SK-N-MC (cell line): ENCODE measurements around the gene EXOSC3.

Source experiments
- EZH2 ChIP-seq: fragments of 200-600 bp; sonication (generic); IDR thresholded peaks from one replicate; pipeline ENCODE4 v1.6.1; 2017; ENCODE audit warnings: antibody characterized with exemption
- POLR2AphosphoS5 ChIP-seq: IDR thresholded peaks from 2 replicates; pipeline ENCODE4 v1.6.1; 2012; ENCODE audit warnings: mild to moderate bottlenecking, low read depth, low read length, borderline replicate concordance

- TF ChIP-seq POLR2AphosphoS5 = no peak
- TF ChIP-seq EZH2 = no peak
These were observed 3.5 kb upstream of the EXOSC3 start for GRCh38 chr9:37788332-37788731.
